HCT116 (cell line): Measurements from ENCODE around the gene FOXD1. TPM values are rescaled to one million over a fixed set of nuclear protein-coding genes. Genes with fewer than 3 reads are reported as not detected.

ENCODE experiments used
- ATAC-seq: fragments of 200-7000 bp; cut with Tn5 transposase; 2 replicates; pipeline ENCODE4 v1.9.1; 2020; ENCODE audit warnings: mild to moderate bottlenecking, moderate library complexity
- BruUV-seq: library from RNA; stranded (reverse); fragments of 400-500 nt; replicated peaks from 2 replicates; lab custom pipeline; 2021; lab: Mats Ljungman, UMichigan
- CTCF ChIA-PET: fragments of 300-600 bp; sonication (Branson Sonifier 250); formaldehyde crosslinking; loops from one replicate; lab custom pipeline; 2021; ENCODE audit warnings: antibody characterized with exemption; lab: Charles Lee
- POLR2A ChIA-PET: fragments of 300-600, 350-600 bp; sonication (Branson Sonifier 250); formaldehyde crosslinking; loops from one replicate; lab custom pipeline; 2021; ENCODE audit warnings: antibody characterized with exemption; lab: Charles Lee
- RAD21 ChIA-PET, 2 experiments: fragments of 300-600 bp; sonication (Branson Sonifier 250); formaldehyde crosslinking; loops; one replicate each; lab custom pipeline; 2023; ENCODE audit warnings: low total read pairs in 2 of 2; ENCODE audit not compliant: uncharacterized antibody in 2 of 2, unreplicated experiment in 2 of 2, low non-redundant PET in 1 of 2; lab: Charles Lee
- DNase-seq: peaks from one replicate; pipeline ENCODE4 v3.0.0-alpha.2; 2010; ENCODE audit warnings: low read depth, low spot score
- H2AFZ ChIP-seq: fragments of 200-600 bp; shearing (Covaris generic), sonication (generic); 2 replicates; pipeline ENCODE4 v1.6.1; 2017; ENCODE audit warnings: low read depth, mixed run types, mixed read lengths, antibody characterized with exemption, low read length; ENCODE audit not compliant: poor library complexity, severe bottlenecking
- H3K27ac ChIP-seq: 2 replicates; pipeline ENCODE4 v1.5.1; 2012; ENCODE audit warnings: low read depth, low read length
- H3K27me3 ChIP-seq: fragments of 200-600 bp; sonication (generic); 2 replicates; pipeline ENCODE4 v1.6.1; 2016; ENCODE audit warnings: mixed run types, low read length, mixed read lengths; ENCODE audit not compliant: insufficient read depth
- H3K36me3 ChIP-seq, 2 experiments: fragments of 200-500 bp in 1 of 2; fragments of 200-600 bp in 1 of 2; sonication (Bioruptor generic) in 1 of 2; sonication (generic) in 1 of 2; 2 replicates each; pipeline versions ENCODE4 v1.5.1 to v1.6.1; 2014 to 2016; ENCODE audit warnings: low read length in 2 of 2, inconsistent platforms in 1 of 2, mixed read lengths in 1 of 2, mixed run types in 1 of 2; ENCODE audit not compliant: insufficient read depth in 2 of 2, control insufficient read depth in 1 of 2
- H3K4me1 ChIP-seq, 2 experiments: fragments of 200-600 bp in 1 of 2; sonication (generic) in 1 of 2; 2 replicates each; pipeline versions ENCODE4 v1.5.1 to v1.6.1; 2012 to 2017; ENCODE audit warnings: low read length in 2 of 2, inconsistent platforms in 1 of 2, mild to moderate bottlenecking in 1 of 2, mixed read lengths in 1 of 2, mixed run types in 1 of 2, moderate library complexity in 1 of 2; ENCODE audit not compliant: insufficient read depth in 2 of 2, control insufficient read depth in 1 of 2
- H3K4me2 ChIP-seq: fragments of 200-600 bp; sonication (generic); 2 replicates; pipeline ENCODE4 v1.6.1; 2017; ENCODE audit warnings: mixed run types, low read length, mixed read lengths
- H3K4me3 ChIP-seq, 2 experiments: fragments of 200-600 bp in 1 of 2; sonication (generic) in 1 of 2; replicated peaks in 1 of 2; 2 replicates each; pipeline ENCODE4 v1.5.1; 2011 to 2016; ENCODE audit warnings: low read length in 2 of 2, control low read depth in 1 of 2, low read depth in 1 of 2, mild to moderate bottlenecking in 1 of 2, mixed read lengths in 1 of 2, mixed run types in 1 of 2
- H3K79me2 ChIP-seq: fragments of 200-600 bp; sonication (generic); 2 replicates; pipeline ENCODE4 v1.6.1; 2017; ENCODE audit warnings: mild to moderate bottlenecking, mixed run types, low read length, moderate library complexity, mixed read lengths; ENCODE audit not compliant: insufficient read depth
- H3K9ac ChIP-seq: fragments of 200-600 bp; sonication (generic); 2 replicates; pipeline ENCODE4 v1.6.1; 2016; ENCODE audit warnings: low read length, mixed read lengths
- H3K9me2 ChIP-seq: fragments of 200-600 bp; sonication (generic), shearing (Covaris generic); 2 replicates; pipeline ENCODE4 v1.6.1; 2017; ENCODE audit warnings: mixed run types, mild to moderate bottlenecking, moderate library complexity; ENCODE audit not compliant: insufficient read depth
- H3K9me3 ChIP-seq, 2 experiments: fragments of 200-500 bp in 1 of 2; fragments of 200-600 bp in 1 of 2; sonication (Bioruptor generic) in 1 of 2; sonication (generic) in 1 of 2; 2 replicates each; pipeline ENCODE4 v1.6.1; 2014 to 2017; ENCODE audit warnings: low read length in 2 of 2, mixed read lengths in 2 of 2, inconsistent platforms in 1 of 2, low read depth in 1 of 2, mild to moderate bottlenecking in 1 of 2, mixed run types in 1 of 2, moderate library complexity in 1 of 2; ENCODE audit not compliant: control insufficient read depth in 1 of 2, insufficient read depth in 1 of 2
- H4K20me1 ChIP-seq: fragments of 200-600 bp; sonication (generic), shearing (Covaris generic); 2 replicates; pipeline ENCODE4 v1.6.1; 2017; ENCODE audit warnings: mixed run types, mild to moderate bottlenecking, moderate library complexity; ENCODE audit not compliant: insufficient read depth
- EGR1 ChIP-seq: IDR thresholded peaks from 2 replicates; pipeline ENCODE4 v1.6.1; 2012; ENCODE audit warnings: low read depth
- ELF1 ChIP-seq: IDR thresholded peaks from 2 replicates; pipeline ENCODE4 v1.6.1; 2012; ENCODE audit warnings: low read depth, borderline replicate concordance
- EZH2 ChIP-seq: fragments of 200-600 bp; sonication (generic); IDR thresholded peaks from 2 replicates; pipeline ENCODE4 v1.6.1; 2017; ENCODE audit warnings: antibody characterized with exemption, mixed run types
- FOSL1 ChIP-seq: IDR thresholded peaks from 2 replicates; pipeline ENCODE4 v1.6.1; 2012; ENCODE audit warnings: low read depth
- POLR2A ChIP-seq: IDR thresholded peaks from 2 replicates; pipeline ENCODE4 v1.7.0; 2011; ENCODE audit warnings: borderline replicate concordance; ENCODE audit not compliant: insufficient read depth, insufficient read length; ENCODE audit errors: extremely low read depth
- SIN3A ChIP-seq: IDR thresholded peaks from 2 replicates; pipeline ENCODE4 v1.6.1; 2012; ENCODE audit warnings: low read depth
- SP1 ChIP-seq: IDR thresholded peaks from 2 replicates; pipeline ENCODE4 v1.6.1; 2012; ENCODE audit warnings: low read depth
- SRF ChIP-seq: IDR thresholded peaks from 2 replicates; pipeline ENCODE4 v1.6.1; 2012; ENCODE audit warnings: low read depth
- TCF7L2 ChIP-seq: IDR thresholded peaks from 2 replicates; pipeline ENCODE4 v1.7.0; 2011; ENCODE audit warnings: borderline replicate concordance, inconsistent platforms; ENCODE audit not compliant: insufficient read depth, insufficient read length; ENCODE audit errors: extremely low read depth
- ZBTB33 ChIP-seq: IDR thresholded peaks from 2 replicates; pipeline ENCODE4 v1.6.1; 2011; ENCODE audit warnings: mild to moderate bottlenecking, low read length, moderate library complexity; ENCODE audit not compliant: insufficient replicate concordance; ENCODE audit errors: extremely low read depth
- intact Hi-C: fragments of 100-400 bp; cut with micrococcal nuclease; formaldehyde crosslinking; loops from 2 replicates; pipeline ENCODE4 v1.10.0; 2022
- total RNA-seq: library from RNA; stranded (reverse); gene quantifications from one replicate; pipeline ENCODE4 v1.2.1, GENCODE V29; 2021; ENCODE audit not compliant: unreplicated experiment
- TF ChIP-seq, protein P1 (sequence below), 3 experiments: fragments of 200-600 bp in 1 of 3; sonication (generic) in 1 of 3; IDR thresholded peaks in 2 of 3; conservative IDR thresholded peaks in 1 of 3; 2 replicates each; pipeline ENCODE4 v1.5.1; 2012 to 2017; ENCODE audit warnings: low read depth in 2 of 3, low read length in 2 of 3, antibody characterized with exemption in 1 of 3, borderline replicate concordance in 1 of 3, control low read depth in 1 of 3, mild to moderate bottlenecking in 1 of 3, mixed read lengths in 1 of 3, mixed run types in 1 of 3, moderate library complexity in 1 of 3; ENCODE audit not compliant: insufficient read depth in 1 of 3
- TF ChIP-seq, protein P2 (sequence below): IDR thresholded peaks from 2 replicates; pipeline ENCODE4 v1.6.1; 2012

FOXD1 gene
- total RNA-seq, 1 experiment from 2014 or later, result 26.8 TPM

- Histone ChIP-seq H3K27ac (no peak overlapping the region), H3K4me2 (no peak overlapping the region), H2AFZ (no peak overlapping the region), H3K36me3 (no peaks in the 10 kb centered on the region), H3K79me2 (no peaks in the 10 kb centered on the region), H3K4me3 (no peak overlapping the region), H3K9me2 (no peaks in the 10 kb centered on the region), H3K9me3 (no peaks in the 10 kb centered on the region), H3K27me3 (no peaks in the 10 kb centered on the region), H3K9ac (no peak overlapping the region), H4K20me1 (no peaks in the 10 kb centered on the region), H3K4me1 (no peaks in the 10 kb centered on the region)
- intact Hi-C loops, result no loop called here
- DNase-seq, result no peak
- ChIA-PET CTCF (interaction anchor here (2.3 kb wide), 1 partner anchor 11 kb away, joined by 14 read pairs; the partner anchor contains the start of gene BTF3), POLR2A (no interaction called here), RAD21 (no interaction called here)
- ATAC-seq, result no peak
- BruUV-seq, result no TSS peak
- TF ChIP-seq TCF7L2, result no peak
- no peak for TF ChIP-seq ELF1
- TF ChIP-seq SP1, result no peak
- TF ChIP-seq SIN3A, result no peak
These were observed 37.7 kb upstream of the FOXD1 start for GRCh38 chr5:73486119-73486899.

DNA sequence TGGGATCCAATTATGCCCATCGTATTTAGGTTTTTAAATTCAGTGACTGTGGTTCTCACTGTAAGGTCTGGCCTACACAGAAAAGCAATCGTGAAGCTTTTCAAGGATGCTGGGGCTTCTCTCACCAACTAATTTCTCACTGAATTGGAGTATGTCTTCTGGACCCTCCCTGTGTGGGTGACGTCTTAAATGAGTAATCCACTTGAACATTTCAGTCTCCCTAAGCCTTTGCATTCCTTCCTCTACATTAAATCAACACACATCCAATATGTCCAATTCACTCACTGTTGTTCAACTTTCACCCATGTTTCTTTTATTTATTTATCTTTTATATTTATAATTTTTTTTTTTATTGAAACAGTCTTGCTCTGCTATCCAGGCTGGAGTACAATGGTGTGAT, 37.1 kb upstream of the FOXD1 start:
- H3K4me1 ChIP-seq, result no peaks in the 10 kb centered on the region
- no peaks in the 10 kb centered on the region for H3K9me3 ChIP-seq
- no peak overlapping the region for H3K9ac ChIP-seq
- POLR2A ChIA-PET, result no interaction called here
- no peak overlapping the region for H2AFZ ChIP-seq
- RAD21 ChIA-PET, result no interaction called here
- intact Hi-C loops, result no loop called here
- no peaks in the 10 kb centered on the region for H3K36me3 ChIP-seq
- no peaks in the 10 kb centered on the region for H3K79me2 ChIP-seq
- DNase-seq, result no peak
- H3K27ac ChIP-seq, result no peak overlapping the region
- H3K27me3 ChIP-seq, result no peaks in the 10 kb centered on the region
- no peak overlapping the region for H3K4me3 ChIP-seq
- no peaks in the 10 kb centered on the region for H3K9me2 ChIP-seq
- ATAC-seq, result no peak
- no peak overlapping the region for H3K4me2 ChIP-seq
- BruUV-seq, result no TSS peak
- CTCF ChIA-PET, result no interaction called here
- no peaks in the 10 kb centered on the region for H4K20me1 ChIP-seq
- TF ChIP-seq, protein P1, sequence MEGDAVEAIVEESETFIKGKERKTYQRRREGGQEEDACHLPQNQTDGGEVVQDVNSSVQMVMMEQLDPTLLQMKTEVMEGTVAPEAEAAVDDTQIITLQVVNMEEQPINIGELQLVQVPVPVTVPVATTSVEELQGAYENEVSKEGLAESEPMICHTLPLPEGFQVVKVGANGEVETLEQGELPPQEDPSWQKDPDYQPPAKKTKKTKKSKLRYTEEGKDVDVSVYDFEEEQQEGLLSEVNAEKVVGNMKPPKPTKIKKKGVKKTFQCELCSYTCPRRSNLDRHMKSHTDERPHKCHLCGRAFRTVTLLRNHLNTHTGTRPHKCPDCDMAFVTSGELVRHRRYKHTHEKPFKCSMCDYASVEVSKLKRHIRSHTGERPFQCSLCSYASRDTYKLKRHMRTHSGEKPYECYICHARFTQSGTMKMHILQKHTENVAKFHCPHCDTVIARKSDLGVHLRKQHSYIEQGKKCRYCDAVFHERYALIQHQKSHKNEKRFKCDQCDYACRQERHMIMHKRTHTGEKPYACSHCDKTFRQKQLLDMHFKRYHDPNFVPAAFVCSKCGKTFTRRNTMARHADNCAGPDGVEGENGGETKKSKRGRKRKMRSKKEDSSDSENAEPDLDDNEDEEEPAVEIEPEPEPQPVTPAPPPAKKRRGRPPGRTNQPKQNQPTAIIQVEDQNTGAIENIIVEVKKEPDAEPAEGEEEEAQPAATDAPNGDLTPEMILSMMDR (IDR thresholded peaks at IDR 0.05 in 2 of 3, conservative IDR thresholded peaks at IDR 0.05 in 1 of 3; ENCODE audit: borderline replicate concordance in 1 of 3, insufficient read depth in 1 of 3, low read depth in 2 of 3, low read length in 2 of 3), result no peak
- no peak for TF ChIP-seq POLR2A
- TF ChIP-seq ELF1, result no peak
- no peak for TF ChIP-seq EGR1
- TF ChIP-seq TCF7L2, result no peak
- TF ChIP-seq ZBTB33, result no peak
- TF ChIP-seq, protein P2, sequence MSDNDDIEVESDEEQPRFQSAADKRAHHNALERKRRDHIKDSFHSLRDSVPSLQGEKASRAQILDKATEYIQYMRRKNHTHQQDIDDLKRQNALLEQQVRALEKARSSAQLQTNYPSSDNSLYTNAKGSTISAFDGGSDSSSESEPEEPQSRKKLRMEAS, result no peak
- no peak for TF ChIP-seq FOSL1
- TF ChIP-seq EZH2, result no peak
- no peak for TF ChIP-seq SRF
